GM19035 (cell line): ENCODE measurements around the gene DCC.

Source experiments
- ATAC-seq: cut with Tn5 transposase; IDR thresholded peaks from one replicate; pipeline ENCODE4 v1.9.1; 2021; ENCODE audit not compliant: unreplicated experiment

The DCC gene

GRCh38 chr18:53360501-53361443 lies 1020.8 kb downstream of the DCC start:
- no peak for ATAC-seq

GRCh38 chr18:53375621-53376020 lies 1035.6 kb downstream of the DCC start:
- ATAC-seq: no peak

- ATAC-seq: peak; percentile 78
These were observed 1040.2 kb downstream of the DCC start for GRCh38 chr18:53380063-53380639.

- no peak for ATAC-seq
These were observed 1042.9 kb downstream of the DCC start for GRCh38 chr18:53382870-53383269.

- ATAC-seq: no peak
These were observed 1045.9 kb downstream of the DCC start for GRCh38 chr18:53385889-53386288.

- no peak for ATAC-seq
These were observed 1047.6 kb downstream of the DCC start for GRCh38 chr18:53387581-53387980.

- no peak for ATAC-seq
These were observed 1062.7 kb downstream of the DCC start for GRCh38 chr18:53402670-53403069.

- no peak for ATAC-seq
These were observed 1068.3 kb downstream of the DCC start for GRCh38 chr18:53408271-53408670.

- no peak for ATAC-seq
These were observed 1071.5 kb downstream of the DCC start for GRCh38 chr18:53411511-53411910.

- ATAC-seq: no peak
These were observed 1077.0 kb downstream of the DCC start for GRCh38 chr18:53417003-53417402.

- no peak for ATAC-seq
These were observed 1081.9 kb downstream of the DCC start for GRCh38 chr18:53421869-53422268.

GRCh38 chr18:53422896-53423295 lies 1082.9 kb downstream of the DCC start:
- ATAC-seq: no peak

- ATAC-seq: no peak
These were observed 1086.7 kb downstream of the DCC start for GRCh38 chr18:53426666-53427184.

- ATAC-seq: no peak
These were observed 1101.9 kb downstream of the DCC start for GRCh38 chr18:53441761-53442414.

GRCh38 chr18:53442415-53442783 lies 1102.4 kb downstream of the DCC start:
- ATAC-seq: no peak

GRCh38 chr18:53443336-53443735 lies 1103.3 kb downstream of the DCC start:
- ATAC-seq: no peak

GRCh38 chr18:53443831-53444230 lies 1103.8 kb downstream of the DCC start:
- ATAC-seq: no peak

GRCh38 chr18:53451902-53452301 lies 1111.9 kb downstream of the DCC start:
- no peak for ATAC-seq

- ATAC-seq: no peak
These were observed 1117.1 kb downstream of the DCC start for GRCh38 chr18:53457068-53457467.

GRCh38 chr18:53458268-53458667 lies 1118.3 kb downstream of the DCC start:
- ATAC-seq: no peak

GRCh38 chr18:53458944-53459580 lies 1119.1 kb downstream of the DCC start:
- ATAC-seq: no peak
